ENCODE results near the gene UBIAD1.
A peak's percentile ranks its signal among the peaks of the same experiment; 100 is the strongest.

- TF ChIP-seq, protein P1, sequence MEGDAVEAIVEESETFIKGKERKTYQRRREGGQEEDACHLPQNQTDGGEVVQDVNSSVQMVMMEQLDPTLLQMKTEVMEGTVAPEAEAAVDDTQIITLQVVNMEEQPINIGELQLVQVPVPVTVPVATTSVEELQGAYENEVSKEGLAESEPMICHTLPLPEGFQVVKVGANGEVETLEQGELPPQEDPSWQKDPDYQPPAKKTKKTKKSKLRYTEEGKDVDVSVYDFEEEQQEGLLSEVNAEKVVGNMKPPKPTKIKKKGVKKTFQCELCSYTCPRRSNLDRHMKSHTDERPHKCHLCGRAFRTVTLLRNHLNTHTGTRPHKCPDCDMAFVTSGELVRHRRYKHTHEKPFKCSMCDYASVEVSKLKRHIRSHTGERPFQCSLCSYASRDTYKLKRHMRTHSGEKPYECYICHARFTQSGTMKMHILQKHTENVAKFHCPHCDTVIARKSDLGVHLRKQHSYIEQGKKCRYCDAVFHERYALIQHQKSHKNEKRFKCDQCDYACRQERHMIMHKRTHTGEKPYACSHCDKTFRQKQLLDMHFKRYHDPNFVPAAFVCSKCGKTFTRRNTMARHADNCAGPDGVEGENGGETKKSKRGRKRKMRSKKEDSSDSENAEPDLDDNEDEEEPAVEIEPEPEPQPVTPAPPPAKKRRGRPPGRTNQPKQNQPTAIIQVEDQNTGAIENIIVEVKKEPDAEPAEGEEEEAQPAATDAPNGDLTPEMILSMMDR (IDR thresholded peaks at IDR 0.05), result peak in 3 of 7 experiments; percentile 3 to 12 (median 6)
- peak; percentile 46 to 83 (median 77) for TF ChIP-seq POLR2A (IDR thresholded peaks at IDR 0.05)
Measured at GRCh38 chr1:11272832-11273594, at the start of gene UBIAD1.
